HG03575 (cell line): ENCODE measurements around the gene ACSS2.
"Not testable (repeated sequence)": the region's sequence is repeated elsewhere in the genome, so short reads cannot be mapped to it uniquely, and the experiment has no call there.

ENCODE experiments used
- ATAC-seq: cut with Tn5 transposase; IDR thresholded peaks from one replicate; pipeline ENCODE4 v1.9.1; 2021; ENCODE audit not compliant: unreplicated experiment, insufficient number of reproducible peaks, low FRiP score; ENCODE audit errors: extremely low read depth

Gene ACSS2

DNA sequence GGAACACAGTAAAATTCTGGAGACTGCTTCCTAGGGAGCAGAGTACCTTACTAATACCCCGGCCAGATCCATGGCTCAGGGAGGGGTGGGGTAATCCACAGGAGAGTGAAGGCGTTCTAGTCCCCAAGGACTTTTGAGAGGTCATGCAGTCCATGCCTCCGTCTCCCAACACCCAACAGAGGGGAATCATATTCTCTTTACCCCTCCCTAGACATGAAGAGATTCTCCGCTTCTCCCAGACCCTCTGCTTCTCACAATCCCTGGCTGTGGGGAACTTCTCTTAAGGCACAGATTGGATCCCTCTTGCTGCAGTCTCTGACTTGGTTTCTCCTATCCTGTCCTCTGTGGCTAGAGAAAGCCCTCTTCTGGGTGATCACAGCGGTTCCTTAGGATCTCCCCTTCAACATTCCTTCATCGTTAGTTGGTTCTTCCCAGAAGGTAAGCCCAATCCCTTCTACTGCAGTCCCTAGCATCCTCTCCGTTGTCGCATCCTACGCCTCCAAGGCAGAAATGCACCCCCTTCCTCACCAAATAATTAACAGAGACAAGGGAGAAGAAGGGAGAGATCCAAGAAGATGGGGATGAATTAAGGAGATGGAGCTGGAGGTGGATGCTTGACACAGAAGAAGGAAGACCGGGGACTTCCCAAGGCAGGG lies 4.3 kb upstream of the ACSS2 start:
- no peak for ATAC-seq

DNA sequence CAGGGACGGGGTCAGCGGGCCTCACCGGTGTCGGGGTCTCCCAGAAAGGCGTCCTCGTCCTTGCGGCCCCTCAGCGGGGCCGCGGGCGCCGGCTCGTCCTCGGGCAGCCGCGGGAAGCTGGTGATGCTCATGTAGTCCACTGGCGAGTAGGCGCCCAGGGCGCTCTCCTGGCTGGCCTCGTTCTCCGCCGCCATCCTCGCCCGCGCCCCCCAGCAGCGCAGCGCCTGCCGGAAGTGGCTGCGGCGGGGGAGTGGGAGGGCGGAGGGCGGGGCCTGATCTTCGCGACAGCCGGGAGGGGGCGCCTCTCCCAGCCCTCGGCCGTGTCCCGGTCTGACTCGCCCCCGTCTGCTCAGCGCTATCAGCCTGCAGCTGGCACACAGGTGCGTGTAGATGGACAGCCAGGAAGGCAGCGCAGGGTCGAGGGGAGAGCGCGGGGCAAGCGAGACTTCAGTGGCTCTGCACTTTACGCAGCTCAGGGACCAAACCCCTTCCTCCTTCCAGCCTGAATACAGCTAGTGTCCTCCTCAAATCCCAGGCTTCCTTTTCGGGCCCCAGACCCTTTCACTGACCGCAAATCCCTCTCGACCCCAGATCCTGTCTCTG lies 3.7 kb upstream of the ACSS2 start, which contains the start of gene GGT7:
Gene GGT7 (minus strand): TSS at position 235 of the 603 bp plus-strand sequence. CDS start 41 bp downstream, at position 194.
- ATAC-seq, result no peak

DNA sequence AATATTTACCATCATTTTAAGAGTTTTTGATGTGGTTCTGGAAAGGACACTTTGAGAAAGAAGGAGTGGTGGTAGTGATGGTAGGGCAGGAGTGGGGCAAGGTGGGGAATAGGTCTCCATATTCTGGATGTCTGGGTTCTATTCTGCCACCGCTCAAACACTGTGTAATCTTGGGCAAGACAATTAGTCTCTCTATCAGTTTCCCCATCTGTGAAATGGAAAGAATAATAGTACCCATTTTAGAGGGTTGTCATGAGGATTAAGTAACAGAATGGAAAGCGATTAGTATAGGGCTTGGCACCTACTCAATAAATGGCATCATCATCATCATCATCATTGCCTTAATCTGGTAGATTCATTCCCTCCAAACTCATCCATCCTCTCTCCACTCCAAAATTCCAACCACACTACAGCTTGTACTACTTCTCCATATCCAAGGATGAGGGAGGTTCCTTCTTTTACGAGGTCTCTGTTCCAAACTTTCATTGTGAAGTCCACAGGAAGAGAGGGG lies 2.8 kb upstream of the ACSS2 start:
- ATAC-seq, result no peak

DNA sequence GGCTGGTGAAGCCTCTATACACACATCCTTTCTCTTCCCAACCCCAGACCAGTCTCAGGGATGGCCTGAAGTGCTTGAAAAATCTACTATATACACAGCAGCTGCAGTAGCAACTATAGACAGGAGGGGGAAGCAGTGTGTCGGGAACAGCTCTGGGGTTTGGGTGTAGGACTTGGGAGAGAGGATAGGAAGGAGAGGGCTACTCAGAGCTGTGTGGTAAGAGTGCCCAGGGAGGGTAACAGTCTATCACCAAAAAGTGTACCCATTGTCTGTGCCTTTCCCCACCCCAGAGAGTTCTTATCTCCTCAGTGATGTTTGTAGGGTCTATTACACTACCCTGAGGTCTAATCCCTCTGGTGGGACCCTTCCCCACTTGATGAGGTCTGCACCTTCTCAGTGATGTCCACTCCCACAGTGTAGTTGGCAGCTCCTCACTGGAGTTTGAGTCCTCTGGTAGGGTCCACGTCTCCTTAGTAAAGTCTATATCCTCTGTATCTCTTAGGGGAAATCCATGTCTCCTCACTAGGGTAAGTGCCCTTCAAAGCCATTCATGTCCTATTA lies 2.2 kb upstream of the ACSS2 start:
- ATAC-seq, result no peak

DNA sequence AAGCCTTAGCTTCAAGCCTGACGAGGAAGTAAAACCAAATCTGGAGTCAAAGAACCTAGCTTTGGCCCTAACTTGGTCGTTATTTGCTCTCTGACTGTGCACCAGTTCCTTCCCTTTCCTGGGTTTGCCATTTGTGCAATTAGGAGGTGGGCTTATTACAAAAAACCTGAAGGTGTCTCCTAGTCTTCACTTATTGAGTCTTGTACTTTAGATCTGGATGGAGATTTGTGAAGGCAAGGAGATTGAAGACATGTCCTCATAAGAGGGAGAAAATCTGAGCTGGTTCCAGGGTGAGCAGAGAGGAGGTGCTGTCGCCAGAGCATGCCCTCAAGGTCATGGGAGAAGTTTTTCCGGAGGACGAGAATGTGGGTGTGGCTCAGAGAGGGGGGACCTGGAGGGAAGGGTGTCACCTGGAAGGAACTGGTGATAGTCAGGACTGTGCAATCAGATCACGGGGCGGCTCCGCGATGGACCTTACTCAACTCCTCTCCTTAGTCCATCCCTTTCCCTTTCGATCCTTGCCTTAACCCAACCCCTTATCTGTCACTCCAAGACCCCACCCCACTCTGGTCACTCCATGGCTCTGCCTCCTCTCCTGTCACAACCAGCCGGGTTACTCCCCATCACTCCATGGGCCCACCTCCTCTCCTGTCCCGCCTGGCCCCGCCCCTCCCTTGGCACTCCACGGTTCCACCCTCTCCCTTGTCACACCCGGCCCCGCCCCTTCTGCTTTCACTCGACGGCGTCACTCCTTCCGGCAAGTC lies 588 bp upstream of the ACSS2 start:
- no peak for ATAC-seq

DNA sequence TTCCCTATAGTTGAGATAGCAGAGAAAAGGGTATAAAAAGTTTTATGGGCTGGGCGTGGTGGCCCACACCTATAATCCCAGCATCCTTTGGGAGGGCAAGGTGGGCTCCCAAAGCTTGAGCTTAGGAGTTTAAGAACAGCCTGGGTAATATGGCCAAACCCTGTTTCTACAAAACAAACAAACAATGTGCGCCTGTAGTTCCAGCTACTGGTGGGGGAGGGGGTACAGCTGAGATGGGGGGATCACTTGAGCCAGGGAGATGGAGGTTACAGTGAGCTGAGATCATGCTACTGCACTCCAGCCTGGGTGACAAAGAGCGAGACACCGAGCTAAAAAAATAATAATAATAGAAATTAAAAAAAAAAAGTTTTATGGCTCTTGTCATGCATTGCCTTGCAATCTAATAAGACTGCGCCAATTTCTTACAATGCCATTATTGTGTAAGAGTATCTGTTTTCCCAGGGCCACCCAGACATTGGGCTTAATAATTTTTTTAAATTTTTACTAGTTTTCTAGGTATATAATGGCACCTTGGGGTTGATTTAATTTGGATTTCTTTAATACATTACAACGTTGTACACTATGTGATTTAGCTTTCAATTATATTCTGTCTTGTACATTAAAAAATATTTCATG lies 3.9 kb downstream of the ACSS2 start:
- no peak for ATAC-seq

DNA sequence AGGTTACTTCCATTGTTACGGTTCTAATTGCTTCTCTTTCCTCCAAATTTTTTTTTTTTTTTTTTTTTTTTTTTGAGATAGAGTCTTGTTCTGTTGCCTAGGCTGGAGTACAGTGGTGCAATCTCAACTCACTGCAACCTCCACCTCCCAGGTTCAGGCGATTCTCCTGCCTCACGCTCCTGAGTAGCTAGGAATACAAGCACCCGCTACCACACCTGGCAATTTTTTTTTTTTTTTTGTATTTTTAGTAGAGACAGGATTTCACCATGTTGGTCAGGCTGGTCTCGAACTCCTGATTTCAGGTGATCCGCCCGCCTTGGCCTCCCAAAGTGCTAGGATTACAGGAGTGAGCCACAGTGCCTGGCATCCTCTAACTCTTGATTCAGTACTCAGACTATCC lies 4.6 kb downstream of the ACSS2 start:
- ATAC-seq, result not testable (repeated sequence)

DNA sequence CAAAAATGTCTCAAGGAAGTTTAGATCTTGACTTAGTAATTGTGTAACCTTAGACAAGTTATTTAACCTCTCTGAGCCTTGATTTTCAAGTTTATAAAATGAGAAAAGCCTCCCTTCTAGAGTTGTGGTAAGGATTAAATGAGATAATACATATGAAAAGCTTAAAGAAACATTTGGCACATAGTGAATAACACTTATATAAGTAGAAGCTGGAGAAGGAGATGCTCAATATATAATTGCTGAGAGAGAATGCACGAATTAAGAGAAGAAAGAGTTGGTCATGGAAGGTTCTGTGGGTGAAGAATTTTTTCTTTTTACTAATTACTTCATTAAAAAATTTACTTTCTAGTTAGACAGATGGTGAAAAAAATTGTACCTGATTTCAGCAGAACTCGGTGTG lies 5.3 kb downstream of the ACSS2 start:
- no peak for ATAC-seq

DNA sequence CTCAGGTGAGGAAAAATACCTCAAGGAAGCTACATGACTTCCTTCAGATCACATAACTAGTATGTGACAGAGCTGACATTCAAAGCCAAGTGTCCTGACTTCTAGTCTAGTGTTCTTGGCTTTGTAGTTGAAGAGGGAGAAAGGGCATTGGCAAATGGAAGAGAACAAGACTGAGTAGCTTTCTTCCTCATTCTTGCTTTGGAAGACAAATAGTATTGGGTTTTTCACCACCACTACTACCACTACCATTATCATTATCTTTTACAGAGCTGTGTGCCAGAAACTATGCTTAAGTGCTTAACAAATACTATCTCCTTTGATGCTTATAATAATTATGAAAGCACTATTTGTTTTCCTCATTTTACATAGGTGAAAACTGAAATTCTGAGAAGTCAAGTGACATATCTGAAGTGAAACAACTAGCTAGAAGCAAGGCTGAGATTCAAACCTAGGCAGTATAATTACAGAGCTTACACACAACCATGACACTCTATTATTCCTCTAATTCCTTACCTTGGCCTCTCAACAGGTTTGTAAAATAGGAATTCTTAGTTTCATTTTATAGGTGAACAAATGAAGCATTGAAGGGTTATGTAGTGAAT lies 6.8 kb downstream of the ACSS2 start:
- ATAC-seq, result no peak

DNA sequence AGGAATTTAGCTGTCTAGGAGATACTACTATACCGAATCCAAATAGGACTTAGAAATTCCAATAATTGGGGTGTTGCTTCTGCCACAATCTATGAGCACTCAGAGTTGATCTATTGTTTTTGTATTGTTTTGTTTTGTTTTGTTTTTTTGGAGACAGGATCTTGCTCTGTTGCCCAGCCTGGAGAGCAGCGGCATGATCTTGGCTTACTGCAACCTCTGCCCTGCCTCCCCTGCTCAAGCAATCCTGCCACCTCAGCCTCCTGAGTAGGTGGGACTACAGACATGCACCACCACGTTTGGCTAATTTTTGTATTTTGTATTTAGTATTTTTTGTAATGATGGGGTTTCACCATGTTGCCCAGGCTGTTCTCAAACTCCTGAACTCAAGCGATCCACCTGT lies 7.4 kb downstream of the ACSS2 start:
- ATAC-seq, result no peak

DNA sequence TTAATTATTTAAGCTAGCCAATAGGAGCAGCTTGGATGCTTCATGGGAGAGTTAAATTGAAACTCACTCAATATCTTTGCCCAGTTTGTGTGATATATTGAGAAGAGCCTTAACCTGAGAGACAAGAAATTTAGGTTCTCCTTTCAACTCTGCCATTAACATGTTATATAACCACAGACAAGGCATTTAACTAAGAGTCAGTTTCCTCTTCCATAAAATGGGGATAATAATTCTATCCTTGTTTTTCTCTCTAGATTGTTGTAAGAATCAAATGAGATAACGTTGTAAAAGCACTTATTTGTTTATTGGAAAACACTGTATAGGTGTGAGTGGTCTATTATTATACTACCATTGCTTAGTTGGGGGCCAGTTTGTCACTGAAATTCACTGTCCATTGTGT lies 7.8 kb downstream of the ACSS2 start:
- ATAC-seq, result no peak

DNA sequence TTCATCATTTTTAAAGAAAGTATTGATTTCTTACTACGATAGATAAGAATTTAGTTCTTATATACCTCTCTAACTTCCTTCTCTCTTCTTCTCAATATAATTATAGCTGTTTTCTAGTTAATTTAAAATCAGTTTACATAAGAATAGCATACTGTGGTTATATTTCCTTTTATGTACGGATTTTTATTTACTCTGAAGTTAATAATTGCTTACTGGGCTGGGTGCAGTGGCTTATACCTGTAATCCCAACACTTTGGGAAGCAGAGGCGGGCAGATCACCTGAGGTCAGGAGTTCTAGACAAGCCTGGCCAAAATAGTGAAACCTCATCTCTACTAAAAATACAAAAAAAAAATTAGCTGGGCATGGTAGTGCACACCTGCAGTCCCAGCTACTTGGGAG lies 9.7 kb downstream of the ACSS2 start:
- no peak for ATAC-seq

DNA sequence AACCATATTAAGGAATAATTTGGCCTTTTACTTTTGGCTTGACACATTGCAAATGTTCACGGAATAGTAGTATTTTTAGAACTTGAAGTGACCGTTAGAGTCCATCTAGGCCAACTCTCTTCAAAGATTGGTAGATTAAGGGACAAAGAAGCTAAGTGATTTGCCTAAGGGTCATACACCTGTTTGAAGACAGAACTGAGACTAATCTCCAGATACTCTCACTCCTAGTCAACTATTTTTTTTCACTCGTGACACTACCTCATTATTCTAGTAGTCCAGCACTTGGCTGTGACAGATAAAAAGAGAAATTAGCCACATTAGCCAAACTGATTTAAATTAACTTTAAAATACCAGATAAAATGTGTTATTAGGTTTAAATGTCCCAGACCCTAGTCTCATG lies 10.6 kb downstream of the ACSS2 start:
- ATAC-seq, result no peak

DNA sequence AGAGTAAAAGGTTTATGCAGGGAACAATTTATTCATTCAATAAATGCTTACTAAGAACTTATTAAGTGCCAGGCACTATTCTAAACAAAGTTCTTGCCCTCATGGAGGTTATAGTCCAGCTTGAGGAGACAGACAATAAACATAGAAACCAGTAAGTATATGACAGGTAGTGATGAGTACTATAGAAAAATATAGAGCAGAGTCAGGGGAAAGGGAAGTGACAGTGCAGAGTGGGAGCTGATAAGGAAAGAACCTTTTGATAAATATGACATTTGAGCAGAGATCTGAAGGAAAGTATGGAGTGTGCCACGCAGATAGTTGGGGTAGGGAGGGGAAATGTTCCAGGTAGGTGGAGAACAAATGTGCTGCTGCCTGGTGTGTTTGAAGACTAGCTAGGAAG lies 12.1 kb downstream of the ACSS2 start:
- ATAC-seq, result no peak

DNA sequence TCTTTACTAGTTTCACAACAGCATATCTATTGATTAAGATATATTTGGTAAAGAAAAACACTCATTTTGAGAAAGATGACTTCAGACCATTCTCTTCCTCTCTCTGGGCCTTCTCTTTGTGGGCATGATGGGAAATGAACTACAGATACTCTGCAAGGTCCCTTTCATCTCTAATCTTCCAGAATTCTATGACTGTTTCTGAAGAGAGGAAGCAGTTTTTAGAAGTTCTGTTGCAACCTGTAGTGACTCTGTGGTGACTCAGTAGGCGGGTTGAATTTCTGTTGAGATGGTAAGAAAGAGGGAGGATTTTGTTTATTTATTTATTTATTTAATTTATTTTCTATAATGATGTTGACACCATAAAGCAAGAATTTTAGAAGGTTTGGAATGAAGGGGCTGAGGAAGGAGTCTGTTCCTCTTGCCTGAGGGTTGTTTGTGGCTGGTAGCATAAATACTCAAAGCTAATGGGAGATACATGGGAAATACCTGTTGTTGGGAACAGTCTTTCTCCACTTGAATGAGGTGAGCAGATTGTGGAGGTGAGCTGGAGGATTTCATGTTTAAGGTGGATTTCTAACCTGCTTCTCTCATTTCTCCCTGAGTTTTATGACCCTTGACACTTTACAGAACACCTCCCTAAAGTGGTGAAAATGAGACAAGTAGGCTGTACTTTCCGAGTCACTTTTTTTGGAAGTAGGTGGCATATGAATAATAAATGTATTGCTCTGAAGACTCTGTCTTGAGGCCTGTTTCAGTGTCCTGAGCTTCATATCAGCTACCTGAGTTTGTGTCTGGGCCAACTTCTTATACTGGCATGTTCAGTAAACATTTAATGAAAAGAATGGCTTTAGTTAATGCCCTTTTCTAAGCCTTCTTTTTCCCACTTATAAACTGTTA lies 15.0 kb downstream of the ACSS2 start:
- no peak for ATAC-seq

DNA sequence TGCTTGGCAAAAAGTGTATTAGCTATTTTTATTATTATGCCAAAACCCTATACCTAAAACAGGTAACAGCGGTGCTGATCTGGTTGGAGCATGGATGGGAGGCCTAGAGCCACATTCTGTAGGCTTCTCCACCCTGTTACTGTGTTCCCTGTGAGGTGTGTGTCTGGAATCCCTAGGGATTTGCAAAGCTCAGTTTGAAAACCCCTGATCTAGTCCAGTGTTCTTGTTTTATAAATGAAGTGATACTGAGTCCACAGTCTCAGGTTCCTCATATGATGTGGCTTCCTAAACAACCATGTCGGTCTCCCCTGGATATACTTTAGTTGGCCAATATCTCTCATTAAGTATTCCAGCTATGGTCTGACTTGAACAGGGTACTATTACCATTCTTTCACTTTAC lies 16.3 kb downstream of the ACSS2 start:
- ATAC-seq, result no peak

DNA sequence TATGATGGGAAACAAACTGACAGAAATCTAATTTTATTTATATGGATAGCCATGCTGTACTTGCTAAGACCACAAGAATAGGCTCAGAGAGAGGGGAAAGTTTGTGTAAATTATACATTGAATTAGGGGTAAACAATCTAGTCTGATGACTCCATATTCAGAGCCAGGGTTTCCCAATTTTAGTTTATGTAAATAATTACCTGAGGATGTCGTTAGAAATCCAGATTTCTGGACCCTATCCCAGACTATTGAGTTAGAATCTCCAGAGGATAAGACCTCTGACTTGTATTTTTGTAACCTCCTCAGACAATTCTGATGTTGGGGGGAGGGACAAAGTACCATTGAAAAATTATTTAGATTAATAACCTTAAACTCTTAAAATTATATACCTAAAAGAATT lies 18.3 kb downstream of the ACSS2 start:
- ATAC-seq, result no peak

DNA sequence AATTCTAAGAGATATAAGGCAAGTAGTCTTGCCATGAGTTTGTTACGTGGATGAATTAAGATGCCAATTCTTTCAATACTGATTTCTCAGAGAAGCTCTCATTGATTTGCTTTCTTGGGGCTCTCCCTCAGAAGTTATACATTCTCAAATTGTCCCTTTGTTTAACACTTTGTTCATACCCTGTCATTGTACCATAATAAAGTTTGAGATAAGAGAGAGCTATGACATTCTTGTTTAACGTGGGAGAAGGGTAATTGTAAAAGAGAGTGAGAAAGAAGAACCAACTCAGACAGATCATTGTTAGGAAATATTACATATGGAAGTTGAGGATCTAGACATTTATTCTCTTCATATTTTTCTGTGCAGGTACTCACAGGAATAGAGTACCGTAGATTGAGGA lies 19.1 kb downstream of the ACSS2 start:
- no peak for ATAC-seq
